ENCODE results near the gene AVPR2.

Gene AVPR2

DNA sequence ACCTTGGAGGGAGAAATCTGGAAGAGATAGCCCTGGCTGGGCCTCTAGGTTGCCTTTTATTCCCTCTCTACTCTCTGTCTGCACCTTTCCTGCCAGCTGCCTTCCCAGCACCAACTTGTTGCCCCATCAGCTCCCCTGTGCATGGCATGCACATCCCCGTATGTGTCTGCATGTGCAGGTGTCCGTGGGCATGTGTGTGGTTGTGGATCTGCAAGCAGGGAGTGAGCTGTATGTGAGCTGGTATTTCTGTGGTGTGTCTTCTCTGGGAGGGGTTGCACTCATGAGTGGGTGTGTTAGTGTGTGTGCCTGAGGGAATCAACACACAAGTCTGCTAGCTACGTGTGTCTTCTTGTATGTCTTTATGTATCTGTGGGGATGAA lies 28.4 kb upstream of the AVPR2 start:
- TF ChIP-seq CTCF (conservative IDR thresholded peaks at IDR 0.05; ENCODE audit: low read depth, low read length) = no peak

GRCh38 chrX:153877571-153878261 lies 26.8 kb upstream of the AVPR2 start:
- no peak for TF ChIP-seq CTCF (conservative IDR thresholded peaks at IDR 0.05; ENCODE audit: low read depth, low read length)

More for the DNA sequence above, 28.4 kb upstream of the AVPR2 start:
- no peak overlapping the region for H3K4me3 ChIP-seq (ENCODE audit: low read length)
- no peak for DNase-seq (ENCODE audit: low read depth)

GRCh38 chrX:153878345-153878744 lies 26.1 kb upstream of the AVPR2 start:
- DNase-seq (ENCODE audit: low read depth) = no peak
- no peak for TF ChIP-seq CTCF (conservative IDR thresholded peaks at IDR 0.05; ENCODE audit: low read depth, low read length)
- no peak overlapping the region for H3K4me3 ChIP-seq (ENCODE audit: low read length)

More at GRCh38 chrX:153877571-153878261, 26.8 kb upstream of the AVPR2 start:
- no peak overlapping the region for H3K4me3 ChIP-seq (ENCODE audit: low read length)
- no peak for DNase-seq (ENCODE audit: low read depth)

DNA sequence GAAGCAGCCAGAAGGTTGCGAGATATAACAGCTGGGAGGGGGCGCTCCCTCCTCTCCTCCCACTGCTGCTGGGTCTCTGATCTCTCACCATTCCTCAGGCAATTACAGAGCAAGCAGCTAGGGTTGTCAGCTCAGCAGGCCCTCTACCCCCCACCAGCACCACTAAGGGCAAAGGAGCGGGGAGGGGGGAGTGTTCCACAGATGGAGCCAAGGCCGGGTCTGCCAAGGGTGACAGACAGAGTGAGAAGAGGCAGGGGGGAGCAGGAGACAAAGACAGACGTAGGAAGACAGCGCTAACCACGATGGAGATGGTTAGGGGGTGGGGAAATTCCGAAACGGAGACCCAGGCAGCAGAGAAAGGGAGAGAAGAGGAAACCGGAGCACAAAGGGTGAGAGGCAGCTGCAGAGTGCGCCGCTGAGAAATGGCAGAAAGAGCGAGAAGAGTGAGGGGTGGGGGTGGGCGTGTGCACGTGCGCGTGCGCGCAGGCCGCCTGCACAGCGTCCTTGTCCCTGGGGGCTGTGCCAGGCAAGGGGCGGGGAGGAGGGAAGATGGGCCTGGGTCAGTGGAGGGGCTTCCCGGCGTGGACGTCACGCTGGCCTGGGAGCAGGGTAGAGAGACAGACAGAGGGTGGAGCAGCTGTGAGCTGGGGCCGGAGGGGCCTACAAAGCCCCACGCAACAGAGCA lies 25.4 kb upstream of the AVPR2 start:
- no peak for TF ChIP-seq CTCF (conservative IDR thresholded peaks at IDR 0.05; ENCODE audit: low read depth, low read length)

DNA sequence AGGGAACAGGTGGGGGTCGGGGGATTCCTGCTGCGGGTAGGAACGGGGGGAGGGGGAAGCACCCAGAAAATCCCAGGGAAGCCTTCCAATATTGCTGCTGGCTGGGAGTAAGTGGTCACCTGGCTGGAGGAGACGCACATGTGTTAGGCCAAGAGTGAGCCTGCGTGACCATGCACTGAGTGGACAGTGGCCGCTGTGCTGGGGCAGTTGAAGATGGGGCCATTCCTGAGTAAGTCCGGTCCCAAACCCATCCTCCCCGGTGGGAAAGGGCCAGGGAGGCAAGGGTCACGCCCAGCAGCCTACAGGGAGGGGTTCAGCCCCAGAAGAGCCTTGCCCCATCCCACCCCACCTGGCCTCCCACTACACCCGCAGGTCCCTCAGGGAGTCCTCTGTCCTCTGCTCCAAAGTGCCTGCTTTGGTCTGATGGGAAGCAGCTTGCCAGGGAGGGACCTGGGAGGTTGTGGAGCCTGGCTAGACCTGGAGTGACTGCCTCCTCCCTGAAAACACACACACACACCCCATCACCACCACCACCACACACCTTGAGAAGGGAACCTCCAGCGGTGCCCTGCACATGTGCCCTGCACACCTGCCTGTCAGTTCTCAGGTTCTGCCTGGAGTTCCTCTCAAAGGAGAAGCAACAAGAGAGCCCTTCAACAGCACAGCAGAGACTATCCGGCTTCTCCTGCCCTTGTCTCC lies 24.6 kb upstream of the AVPR2 start:
- H3K4me3 ChIP-seq (ENCODE audit: low read length) = no peak overlapping the region
- no peak for TF ChIP-seq CTCF (conservative IDR thresholded peaks at IDR 0.05; ENCODE audit: low read depth, low read length)
- DNase-seq (ENCODE audit: low read depth) = no peak

More for the DNA sequence above, 25.4 kb upstream of the AVPR2 start:
- H3K4me3 ChIP-seq (ENCODE audit: low read length) = no peak overlapping the region
- DNase-seq (ENCODE audit: low read depth) = no peak

DNA sequence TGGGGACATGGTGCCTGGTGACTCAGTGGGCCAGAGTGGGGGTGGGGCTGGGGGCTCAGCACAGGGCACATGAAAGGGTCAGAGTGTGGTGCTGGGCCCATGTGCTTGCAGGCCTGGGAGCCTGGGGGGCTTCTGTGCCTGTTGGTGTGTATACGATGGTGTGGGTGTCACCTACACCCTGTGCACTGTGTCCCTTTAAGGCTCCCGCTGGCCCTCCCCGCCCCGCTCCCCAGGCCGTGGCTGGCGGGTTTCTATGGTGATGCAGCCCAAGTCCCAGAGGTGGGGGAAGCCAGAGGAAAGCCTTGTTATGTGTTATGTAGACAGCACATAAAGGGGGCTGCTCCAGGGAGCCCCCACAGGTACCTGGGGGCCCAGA lies 24.0 kb upstream of the AVPR2 start:
- no peak overlapping the region for H3K4me3 ChIP-seq (ENCODE audit: low read length)
- no peak for TF ChIP-seq CTCF (conservative IDR thresholded peaks at IDR 0.05; ENCODE audit: low read depth, low read length)
- DNase-seq (ENCODE audit: low read depth) = no peak

All from retinal pigment epithelial cell (primary cell).